ENCODE results near the gene SPOCD1. TPM values are rescaled to one million over a fixed set of nuclear protein-coding genes. Genes with fewer than 3 reads are reported as not detected.

Gene SPOCD1
- total RNA-seq, 1 experiment from 2014 or later, result 0.54 TPM

DNA sequence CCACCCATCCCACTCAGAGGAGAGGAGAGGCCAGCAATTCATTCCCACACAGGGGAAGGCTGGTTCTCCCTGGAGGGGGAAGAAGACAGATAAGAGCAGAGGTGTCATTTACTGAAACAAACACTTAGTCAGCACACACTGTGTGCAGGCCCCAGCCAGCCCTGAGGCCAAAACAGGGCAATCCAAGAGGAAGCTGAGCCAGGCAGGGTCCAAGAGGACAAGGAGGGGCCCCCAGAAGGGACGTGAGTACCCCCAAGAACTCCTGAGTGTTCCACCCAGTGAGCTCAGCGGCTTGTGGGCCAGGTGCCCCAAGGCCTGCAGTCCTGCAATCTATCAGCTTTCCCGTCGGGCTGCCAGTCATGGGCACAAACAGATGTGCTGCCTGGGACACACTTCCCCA lies 67.5 kb downstream of the SPOCD1 start:
- ATAC-seq (no peak), DNase-seq (ENCODE audit: low read depth, low spot score) (no peak)
- in situ Hi-C loops (cut with HindIII; ENCODE audit: low pct_unique_long_range_greater_than_20kb, low sequenced_read_pairs), result no loop called here
- Histone ChIP-seq H3K36me3 (ENCODE audit: control insufficient read depth, insufficient read depth, low read length) (no peaks in the 10 kb centered on the region), H3K4me3 (ENCODE audit: low read depth in 2 of 2, low read length in 2 of 2) (no peak overlapping the region), H3K9me3 (ENCODE audit: control insufficient read depth, insufficient read depth, low read depth, low read length) (no peaks in the 10 kb centered on the region), H3K27ac (ENCODE audit: low read length) (no peak overlapping the region), H3K4me1 (ENCODE audit: control insufficient read depth, insufficient read depth, low read length) (peaks cover 36% of the 10 kb centered on the region), H3K27me3 (ENCODE audit: control insufficient read depth, insufficient read depth, low read length) (no peaks in the 10 kb centered on the region)
- TF ChIP-seq, protein P1, sequence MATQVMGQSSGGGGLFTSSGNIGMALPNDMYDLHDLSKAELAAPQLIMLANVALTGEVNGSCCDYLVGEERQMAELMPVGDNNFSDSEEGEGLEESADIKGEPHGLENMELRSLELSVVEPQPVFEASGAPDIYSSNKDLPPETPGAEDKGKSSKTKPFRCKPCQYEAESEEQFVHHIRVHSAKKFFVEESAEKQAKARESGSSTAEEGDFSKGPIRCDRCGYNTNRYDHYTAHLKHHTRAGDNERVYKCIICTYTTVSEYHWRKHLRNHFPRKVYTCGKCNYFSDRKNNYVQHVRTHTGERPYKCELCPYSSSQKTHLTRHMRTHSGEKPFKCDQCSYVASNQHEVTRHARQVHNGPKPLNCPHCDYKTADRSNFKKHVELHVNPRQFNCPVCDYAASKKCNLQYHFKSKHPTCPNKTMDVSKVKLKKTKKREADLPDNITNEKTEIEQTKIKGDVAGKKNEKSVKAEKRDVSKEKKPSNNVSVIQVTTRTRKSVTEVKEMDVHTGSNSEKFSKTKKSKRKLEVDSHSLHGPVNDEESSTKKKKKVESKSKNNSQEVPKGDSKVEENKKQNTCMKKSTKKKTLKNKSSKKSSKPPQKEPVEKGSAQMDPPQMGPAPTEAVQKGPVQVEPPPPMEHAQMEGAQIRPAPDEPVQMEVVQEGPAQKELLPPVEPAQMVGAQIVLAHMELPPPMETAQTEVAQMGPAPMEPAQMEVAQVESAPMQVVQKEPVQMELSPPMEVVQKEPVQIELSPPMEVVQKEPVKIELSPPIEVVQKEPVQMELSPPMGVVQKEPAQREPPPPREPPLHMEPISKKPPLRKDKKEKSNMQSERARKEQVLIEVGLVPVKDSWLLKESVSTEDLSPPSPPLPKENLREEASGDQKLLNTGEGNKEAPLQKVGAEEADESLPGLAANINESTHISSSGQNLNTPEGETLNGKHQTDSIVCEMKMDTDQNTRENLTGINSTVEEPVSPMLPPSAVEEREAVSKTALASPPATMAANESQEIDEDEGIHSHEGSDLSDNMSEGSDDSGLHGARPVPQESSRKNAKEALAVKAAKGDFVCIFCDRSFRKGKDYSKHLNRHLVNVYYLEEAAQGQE (IDR thresholded peaks at IDR 0.05; ENCODE audit: insufficient read depth in 1 of 2, low read depth in 2 of 2, low read length in 1 of 2), result no peak
- TF ChIP-seq SIN3A (IDR thresholded peaks at IDR 0.05; ENCODE audit: borderline replicate concordance, insufficient read depth, low read depth, low read length) (no peak), TCF7L2 (IDR thresholded peaks at IDR 0.05; ENCODE audit: low read depth, low read length) (no peak), POLR2AphosphoS5 (IDR thresholded peaks at IDR 0.05; ENCODE audit: low read depth, low read length) (no peak)
- TF ChIP-seq, protein P2, sequence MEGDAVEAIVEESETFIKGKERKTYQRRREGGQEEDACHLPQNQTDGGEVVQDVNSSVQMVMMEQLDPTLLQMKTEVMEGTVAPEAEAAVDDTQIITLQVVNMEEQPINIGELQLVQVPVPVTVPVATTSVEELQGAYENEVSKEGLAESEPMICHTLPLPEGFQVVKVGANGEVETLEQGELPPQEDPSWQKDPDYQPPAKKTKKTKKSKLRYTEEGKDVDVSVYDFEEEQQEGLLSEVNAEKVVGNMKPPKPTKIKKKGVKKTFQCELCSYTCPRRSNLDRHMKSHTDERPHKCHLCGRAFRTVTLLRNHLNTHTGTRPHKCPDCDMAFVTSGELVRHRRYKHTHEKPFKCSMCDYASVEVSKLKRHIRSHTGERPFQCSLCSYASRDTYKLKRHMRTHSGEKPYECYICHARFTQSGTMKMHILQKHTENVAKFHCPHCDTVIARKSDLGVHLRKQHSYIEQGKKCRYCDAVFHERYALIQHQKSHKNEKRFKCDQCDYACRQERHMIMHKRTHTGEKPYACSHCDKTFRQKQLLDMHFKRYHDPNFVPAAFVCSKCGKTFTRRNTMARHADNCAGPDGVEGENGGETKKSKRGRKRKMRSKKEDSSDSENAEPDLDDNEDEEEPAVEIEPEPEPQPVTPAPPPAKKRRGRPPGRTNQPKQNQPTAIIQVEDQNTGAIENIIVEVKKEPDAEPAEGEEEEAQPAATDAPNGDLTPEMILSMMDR (IDR thresholded peaks at IDR 0.05), result no peak
- intact Hi-C loops (cut with micrococcal nuclease; ENCODE audit: unreplicated experiment), result loop anchor here (10.0 kb wide), 1 partner anchor 84 kb away; no protein-coding TSS in a partner anchor
- POLR2A ChIA-PET, result no interaction called here
- CTCF ChIA-PET, result interaction anchor here (1.0 kb wide), 1 partner anchor 41 kb away, joined by 8 read pairs; no protein-coding TSS in a partner anchor
- BruUV-seq (replicated peaks), result no TSS peak

DNA sequence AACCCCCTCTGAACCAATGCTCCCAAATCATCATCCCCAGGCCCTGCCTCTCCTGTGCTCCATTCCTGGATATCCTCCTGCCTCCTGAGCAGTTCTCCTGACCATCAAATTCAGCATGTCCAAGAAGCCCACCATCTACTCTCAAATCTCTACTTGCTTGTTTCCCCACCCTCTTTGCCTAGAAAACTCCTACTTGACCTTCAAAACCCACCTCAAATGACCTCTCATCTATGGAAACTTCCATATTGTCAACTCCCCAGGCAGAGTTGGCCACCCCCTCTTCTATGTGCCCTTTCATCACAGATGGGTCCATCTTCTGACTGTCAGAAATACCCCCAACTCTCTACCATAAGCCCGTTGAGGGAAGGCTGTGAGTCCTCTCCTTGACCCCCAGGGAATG lies 68.5 kb downstream of the SPOCD1 start:
- Histone ChIP-seq H3K36me3 (ENCODE audit: control insufficient read depth, insufficient read depth, low read length) (no peaks in the 10 kb centered on the region), H3K27ac (ENCODE audit: low read length) (no peak overlapping the region), H3K4me1 (ENCODE audit: control insufficient read depth, insufficient read depth, low read length) (peaks cover 36% of the 10 kb centered on the region), H3K9me3 (ENCODE audit: control insufficient read depth, insufficient read depth, low read depth, low read length) (no peaks in the 10 kb centered on the region), H3K27me3 (ENCODE audit: control insufficient read depth, insufficient read depth, low read length) (no peaks in the 10 kb centered on the region), H3K4me3 (ENCODE audit: low read depth in 2 of 2, low read length in 2 of 2) (no peak overlapping the region)
- ATAC-seq (no peak), DNase-seq (ENCODE audit: low read depth, low spot score) (no peak)
- intact Hi-C loops (cut with micrococcal nuclease; ENCODE audit: unreplicated experiment) (loop anchor here (10.0 kb wide), 1 partner anchor 83 kb away; no protein-coding TSS in a partner anchor), in situ Hi-C loops (cut with HindIII; ENCODE audit: low pct_unique_long_range_greater_than_20kb, low sequenced_read_pairs) (no loop called here)
- POLR2A ChIA-PET, result no interaction called here
- no TSS peak for BruUV-seq (replicated peaks)
- CTCF ChIA-PET, result no interaction called here
- TF ChIP-seq TCF7L2 (IDR thresholded peaks at IDR 0.05; ENCODE audit: low read depth, low read length), result no peak
- TF ChIP-seq, protein P2 (IDR thresholded peaks at IDR 0.05), result no peak
- no peak for TF ChIP-seq POLR2AphosphoS5 (IDR thresholded peaks at IDR 0.05; ENCODE audit: low read depth, low read length)
- TF ChIP-seq, protein P1 (IDR thresholded peaks at IDR 0.05; ENCODE audit: insufficient read depth in 1 of 2, low read depth in 2 of 2, low read length in 1 of 2), result no peak
- TF ChIP-seq SIN3A (IDR thresholded peaks at IDR 0.05; ENCODE audit: borderline replicate concordance, insufficient read depth, low read depth, low read length), result no peak

Data from Panc1 (cell line).